HEK293 (cell line): ENCODE results near the gene ANO6.

ENCODE experiments used
- BCL6B ChIP-seq: fragments of 450-650 bp; formaldehyde crosslinking; IDR thresholded peaks from 2 replicates; pipeline ENCODE4 v1.5.1; 2017; ENCODE audit warnings: missing biosample characterization, missing genetic modification characterization
- EGR2 ChIP-seq: fragments of 450-650 bp; formaldehyde crosslinking; IDR thresholded peaks from 2 replicates; pipeline ENCODE4 v1.5.1; 2016; ENCODE audit warnings: low read depth, missing biosample characterization, missing genetic modification characterization
- GLI4 ChIP-seq: fragments of 450-650 bp; formaldehyde crosslinking; IDR thresholded peaks from 2 replicates; pipeline ENCODE4 v1.5.1; 2016; ENCODE audit warnings: missing biosample characterization, missing genetic modification characterization
- OVOL3 ChIP-seq: fragments of 450-650 bp; formaldehyde crosslinking; IDR thresholded peaks from 2 replicates; pipeline ENCODE4 v1.5.1; 2016; ENCODE audit warnings: missing biosample characterization, missing genetic modification characterization
- SCRT2 ChIP-seq: fragments of 450-650 bp; formaldehyde crosslinking; IDR thresholded peaks from 2 replicates; pipeline ENCODE4 v1.5.1; 2016; ENCODE audit warnings: missing biosample characterization, missing genetic modification characterization
- TRIM28 ChIP-seq: IDR thresholded peaks from 2 replicates; pipeline ENCODE4 v1.6.1; 2011; ENCODE audit warnings: low read length, control low read depth, borderline replicate concordance
- ZBTB1 ChIP-seq: fragments of 450-650 bp; formaldehyde crosslinking; IDR thresholded peaks from 2 replicates; pipeline ENCODE4 v1.5.1; 2016; ENCODE audit warnings: missing biosample characterization, missing genetic modification characterization
- ZBTB8A ChIP-seq: fragments of 450-650 bp; formaldehyde crosslinking; IDR thresholded peaks from 2 replicates; pipeline ENCODE4 v1.5.1; 2016; ENCODE audit warnings: missing biosample characterization, missing genetic modification characterization
- ZEB2 ChIP-seq: fragments of 450-650 bp; formaldehyde crosslinking; IDR thresholded peaks from 2 replicates; pipeline ENCODE4 v1.5.1; 2016; ENCODE audit warnings: missing biosample characterization, missing genetic modification characterization
- ZFP69B ChIP-seq: fragments of 450-650 bp; formaldehyde crosslinking; IDR thresholded peaks from 2 replicates; pipeline ENCODE4 v1.5.1; 2016; ENCODE audit warnings: missing biosample characterization, missing genetic modification characterization
- ZNF10 ChIP-seq: fragments of 450-650 bp; formaldehyde crosslinking; IDR thresholded peaks from 2 replicates; pipeline ENCODE4 v1.5.1; 2017; ENCODE audit warnings: missing biosample characterization, missing genetic modification characterization
- ZNF16 ChIP-seq: fragments of 450-650 bp; formaldehyde crosslinking; IDR thresholded peaks from 2 replicates; pipeline ENCODE4 v1.5.1; 2016; ENCODE audit warnings: low read depth, missing biosample characterization, missing genetic modification characterization
- ZNF18 ChIP-seq: fragments of 450-650 bp; formaldehyde crosslinking; IDR thresholded peaks from 2 replicates; pipeline ENCODE4 v1.5.1; 2016; ENCODE audit warnings: missing biosample characterization, missing genetic modification characterization
- ZNF2 ChIP-seq: fragments of 450-650 bp; formaldehyde crosslinking; IDR thresholded peaks from 2 replicates; pipeline ENCODE4 v1.5.1; 2016; ENCODE audit warnings: missing biosample characterization, missing genetic modification characterization
- ZNF292 ChIP-seq: fragments of 450-650 bp; formaldehyde crosslinking; IDR thresholded peaks from 2 replicates; pipeline ENCODE4 v1.5.1; 2016; ENCODE audit warnings: low read depth, missing biosample characterization, missing genetic modification characterization, borderline replicate concordance
- ZNF311 ChIP-seq: fragments of 450-650 bp; formaldehyde crosslinking; IDR thresholded peaks from 2 replicates; pipeline ENCODE4 v1.5.1; 2017; ENCODE audit warnings: missing biosample characterization, missing genetic modification characterization, borderline replicate concordance
- ZNF350 ChIP-seq: fragments of 450-650 bp; formaldehyde crosslinking; IDR thresholded peaks from 2 replicates; pipeline ENCODE4 v1.5.0; 2017; ENCODE audit warnings: missing biosample characterization, mild to moderate bottlenecking, missing genetic modification characterization
- ZNF354C ChIP-seq: fragments of 450-650 bp; formaldehyde crosslinking; IDR thresholded peaks from 2 replicates; pipeline ENCODE4 v1.5.1; 2016; ENCODE audit warnings: missing biosample characterization, missing genetic modification characterization, low read depth, borderline replicate concordance
- ZNF366 ChIP-seq: fragments of 450-650 bp; formaldehyde crosslinking; conservative IDR thresholded peaks from 2 replicates; pipeline ENCODE4 v1.5.1; 2016; ENCODE audit warnings: missing biosample characterization, missing genetic modification characterization
- ZNF391 ChIP-seq: fragments of 450-650 bp; formaldehyde crosslinking; IDR thresholded peaks from 2 replicates; pipeline ENCODE4 v1.5.1; 2016; ENCODE audit warnings: low read depth, missing biosample characterization, missing genetic modification characterization, borderline replicate concordance
- ZNF404 ChIP-seq: fragments of 450-650 bp; formaldehyde crosslinking; IDR thresholded peaks from 2 replicates; pipeline ENCODE4 v1.5.1; 2017; ENCODE audit warnings: missing biosample characterization, missing genetic modification characterization
- ZNF416 ChIP-seq: fragments of 450-650 bp; formaldehyde crosslinking; IDR thresholded peaks from 2 replicates; pipeline ENCODE4 v1.5.1; 2016; ENCODE audit warnings: missing biosample characterization, missing genetic modification characterization
- ZNF510 ChIP-seq: fragments of 450-650 bp; formaldehyde crosslinking; IDR thresholded peaks from 2 replicates; pipeline ENCODE4 v1.5.1; 2018; ENCODE audit warnings: mild to moderate bottlenecking, missing genetic modification characterization, missing biosample characterization; ENCODE audit not compliant: insufficient replicate concordance
- ZNF513 ChIP-seq: fragments of 450-650 bp; IDR thresholded peaks from 2 replicates; pipeline ENCODE4 v1.5.1; 2018; ENCODE audit warnings: missing biosample characterization, missing genetic modification characterization
- ZNF544 ChIP-seq: fragments of 450-650 bp; formaldehyde crosslinking; IDR thresholded peaks from 2 replicates; pipeline ENCODE4 v1.5.0; 2017; ENCODE audit warnings: missing biosample characterization, missing genetic modification characterization
- ZNF548 ChIP-seq: fragments of 450-650 bp; formaldehyde crosslinking; IDR thresholded peaks from 2 replicates; pipeline ENCODE4 v1.5.1; 2016; ENCODE audit warnings: missing biosample characterization, missing genetic modification characterization
- ZNF558 ChIP-seq: fragments of 450-650 bp; formaldehyde crosslinking; IDR thresholded peaks from 2 replicates; pipeline ENCODE4 v1.5.1; 2016; ENCODE audit warnings: missing biosample characterization, missing genetic modification characterization
- ZNF560 ChIP-seq: fragments of 450-650 bp; formaldehyde crosslinking; IDR thresholded peaks from 2 replicates; pipeline ENCODE4 v1.5.1; 2017; ENCODE audit warnings: missing biosample characterization, missing genetic modification characterization, borderline replicate concordance
- ZNF610 ChIP-seq: fragments of 450-650 bp; formaldehyde crosslinking; IDR thresholded peaks from 2 replicates; pipeline ENCODE4 v1.5.1; 2016; ENCODE audit warnings: missing biosample characterization, missing genetic modification characterization, borderline replicate concordance
- ZNF629 ChIP-seq: fragments of 450-650 bp; formaldehyde crosslinking; IDR thresholded peaks from 2 replicates; pipeline ENCODE4 v1.5.1; 2017; ENCODE audit warnings: missing biosample characterization, missing genetic modification characterization
- ZNF692 ChIP-seq: fragments of 450-650 bp; formaldehyde crosslinking; IDR thresholded peaks from 2 replicates; pipeline ENCODE4 v1.5.1; 2016; ENCODE audit warnings: missing biosample characterization, missing genetic modification characterization
- ZNF776 ChIP-seq: fragments of 450-650 bp; formaldehyde crosslinking; IDR thresholded peaks from 2 replicates; pipeline ENCODE4 v1.5.0; 2017; ENCODE audit warnings: missing biosample characterization, missing genetic modification characterization, borderline replicate concordance
- ZSCAN18 ChIP-seq: fragments of 450-650 bp; formaldehyde crosslinking; IDR thresholded peaks from 2 replicates; pipeline ENCODE4 v1.5.1; 2016; ENCODE audit warnings: missing biosample characterization, missing genetic modification characterization
- ZXDB ChIP-seq: fragments of 450-650 bp; formaldehyde crosslinking; IDR thresholded peaks from 2 replicates; pipeline ENCODE4 v1.5.1; 2016; ENCODE audit warnings: missing biosample characterization, missing genetic modification characterization

ANO6 gene

GRCh38 chr12:45296046-45296586, 80.2 kb downstream of the ANO6 start (continued):
- TF ChIP-seq ZNF513 (tag by site-specific recombination) (no peak), ZNF391 (tag by site-specific recombination) (no peak), ZFP69B (no peak), ZNF558 (tag by site-specific recombination) (no peak), ZNF16 (tag by site-specific recombination) (no peak), ZNF311 (no peak), GLI4 (tag by site-specific recombination) (no peak), ZNF2 (no peak), ZBTB8A (tag by site-specific recombination) (no peak), ZEB2 (tag by site-specific recombination) (0 out of 2 replicates have a peak, but pooled peaks have one; percentile 33), BCL6B (tag by site-specific recombination) (no peak), ZNF404 (no peak), TRIM28 (no peak), ZNF548 (tag by site-specific recombination) (no peak), ZNF10 (tag by site-specific recombination) (no peak), ZNF354C (tag by site-specific recombination) (no peak), ZNF18 (tag by site-specific recombination) (no peak), ZNF292 (tag by site-specific recombination) (no peak), SCRT2 (tag by site-specific recombination) (no peak), ZNF560 (tag by site-specific recombination) (no peak), ZNF510 (tag by site-specific recombination) (no peak), ZBTB1 (tag by site-specific recombination) (no peak), ZNF776 (no peak), ZNF350 (no peak), ZNF610 (tag by site-specific recombination) (no peak), ZNF544 (tag by site-specific recombination) (no peak), ZNF416 (no peak), OVOL3 (tag by site-specific recombination) (no peak), ZNF692 (0 out of 2 replicates have a peak, but pooled peaks have one; percentile 21), ZNF629 (peak; percentile 73), ZXDB (tag by site-specific recombination) (peak; percentile 44), EGR2 (tag by site-specific recombination) (no peak), ZNF366 (peak; percentile 73), ZSCAN18 (tag by site-specific recombination) (no peak)
